Germinal center (tissue), 1 donor: ENCODE results near the gene TBX1.
"Not testable (repeated sequence)": the region's sequence is repeated elsewhere in the genome, so short reads cannot be mapped to it uniquely, and the experiment has no call there.

Source experiments
- DNase-seq: peaks from one replicate; pipeline ENCODE4 v3.0.0; 2012; ENCODE audit warnings: mixed read lengths, low spot score

Gene TBX1

GRCh38 chr22:19765477-19766239 is 5.1 kb downstream of the TBX1 start:
- no peak for DNase-seq

- no peak for DNase-seq
These were observed 5.6 kb downstream of the TBX1 start for GRCh38 chr22:19766240-19766510.

GRCh38 chr22:19766511-19767426 is 6.2 kb downstream of the TBX1 start:
- no peak for DNase-seq

- no peak for DNase-seq
These were observed 7.1 kb downstream of the TBX1 start for GRCh38 chr22:19767427-19768341.

- no peak for DNase-seq
These were observed 8.8 kb downstream of the TBX1 start for GRCh38 chr22:19769393-19769715.

- DNase-seq: no peak
These were observed 10.0 kb downstream of the TBX1 start for GRCh38 chr22:19770349-19771220.

- DNase-seq: no peak
These were observed 11.8 kb downstream of the TBX1 start for GRCh38 chr22:19772422-19772672.

GRCh38 chr22:19772673-19773469 is 12.3 kb downstream of the TBX1 start:
- peak; percentile 55 for DNase-seq

- no peak for DNase-seq
These were observed 13.0 kb downstream of the TBX1 start for GRCh38 chr22:19773470-19774040.

GRCh38 chr22:19774628-19775027 is 14.1 kb downstream of the TBX1 start:
- DNase-seq: no peak

GRCh38 chr22:19775496-19776325 is 15.1 kb downstream of the TBX1 start:
- DNase-seq: no peak

GRCh38 chr22:19776433-19777031 is 16.0 kb downstream of the TBX1 start:
- DNase-seq: no peak

GRCh38 chr22:19777192-19777591 is 16.6 kb downstream of the TBX1 start:
- DNase-seq: not testable (repeated sequence)

GRCh38 chr22:19779011-19779421 is 18.4 kb downstream of the TBX1 start:
- DNase-seq: no peak

- DNase-seq: no peak
These were observed 19.2 kb downstream of the TBX1 start for GRCh38 chr22:19779685-19780268.

GRCh38 chr22:19782533-19782932 is 22.0 kb downstream of the TBX1 start:
- no peak for DNase-seq

GRCh38 chr22:19783586-19784383 is 23.2 kb downstream of the TBX1 start:
- no peak for DNase-seq
